ENCODE data around the gene SLC2A4RG.

The SLC2A4RG gene

DNA sequence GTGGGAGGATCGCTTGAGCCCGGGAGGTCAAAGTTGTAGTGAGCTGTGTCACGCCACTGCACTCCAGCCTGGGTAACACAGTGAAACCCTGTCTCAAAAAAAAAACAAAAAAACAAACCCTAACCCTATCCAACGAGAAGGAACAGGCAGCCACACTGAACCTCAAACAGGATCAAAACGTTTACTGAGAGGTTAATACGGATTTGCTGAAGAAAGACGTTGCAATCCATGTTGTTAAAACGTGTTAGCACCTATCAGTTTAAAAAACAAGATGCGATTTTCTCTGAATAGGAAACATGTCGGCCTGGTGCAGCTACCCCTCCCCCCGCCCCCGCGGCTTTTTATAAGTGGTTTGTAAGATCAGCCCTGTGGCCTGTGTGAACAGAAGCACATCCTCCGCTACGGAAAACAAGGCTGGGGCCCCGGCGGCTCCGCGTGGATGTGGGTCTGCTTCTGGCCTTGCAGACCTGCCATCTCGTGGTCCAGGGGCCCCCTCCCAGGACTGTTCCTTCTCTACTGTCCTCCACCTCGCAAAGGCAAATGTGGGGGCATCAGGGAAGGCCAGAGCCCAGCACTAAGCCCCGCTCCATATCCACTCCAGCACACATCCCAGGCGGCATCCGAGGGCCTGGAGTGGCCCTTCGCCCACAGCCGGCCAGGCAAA lies 11.4 kb downstream of the SLC2A4RG start:
- POLR2A ChIA-PET = no interaction called here
- no peak overlapping the region for H3K4me3 ChIP-seq (ENCODE audit: low read depth, low read length)
- DNase-seq (ENCODE audit: low read depth, low spot score) = no peak
- TF ChIP-seq, protein P1, sequence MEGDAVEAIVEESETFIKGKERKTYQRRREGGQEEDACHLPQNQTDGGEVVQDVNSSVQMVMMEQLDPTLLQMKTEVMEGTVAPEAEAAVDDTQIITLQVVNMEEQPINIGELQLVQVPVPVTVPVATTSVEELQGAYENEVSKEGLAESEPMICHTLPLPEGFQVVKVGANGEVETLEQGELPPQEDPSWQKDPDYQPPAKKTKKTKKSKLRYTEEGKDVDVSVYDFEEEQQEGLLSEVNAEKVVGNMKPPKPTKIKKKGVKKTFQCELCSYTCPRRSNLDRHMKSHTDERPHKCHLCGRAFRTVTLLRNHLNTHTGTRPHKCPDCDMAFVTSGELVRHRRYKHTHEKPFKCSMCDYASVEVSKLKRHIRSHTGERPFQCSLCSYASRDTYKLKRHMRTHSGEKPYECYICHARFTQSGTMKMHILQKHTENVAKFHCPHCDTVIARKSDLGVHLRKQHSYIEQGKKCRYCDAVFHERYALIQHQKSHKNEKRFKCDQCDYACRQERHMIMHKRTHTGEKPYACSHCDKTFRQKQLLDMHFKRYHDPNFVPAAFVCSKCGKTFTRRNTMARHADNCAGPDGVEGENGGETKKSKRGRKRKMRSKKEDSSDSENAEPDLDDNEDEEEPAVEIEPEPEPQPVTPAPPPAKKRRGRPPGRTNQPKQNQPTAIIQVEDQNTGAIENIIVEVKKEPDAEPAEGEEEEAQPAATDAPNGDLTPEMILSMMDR (IDR thresholded peaks at IDR 0.05; ENCODE audit: insufficient read depth, low read length, missing control alignments) = no peak
- CTCF ChIA-PET = interaction anchor here (0.7 to 1.5 kb wide), 3 partner anchors 23 to 35 kb away, joined by 3 to 7 read pairs (median 3); no protein-coding TSS in a partner anchor

DNA sequence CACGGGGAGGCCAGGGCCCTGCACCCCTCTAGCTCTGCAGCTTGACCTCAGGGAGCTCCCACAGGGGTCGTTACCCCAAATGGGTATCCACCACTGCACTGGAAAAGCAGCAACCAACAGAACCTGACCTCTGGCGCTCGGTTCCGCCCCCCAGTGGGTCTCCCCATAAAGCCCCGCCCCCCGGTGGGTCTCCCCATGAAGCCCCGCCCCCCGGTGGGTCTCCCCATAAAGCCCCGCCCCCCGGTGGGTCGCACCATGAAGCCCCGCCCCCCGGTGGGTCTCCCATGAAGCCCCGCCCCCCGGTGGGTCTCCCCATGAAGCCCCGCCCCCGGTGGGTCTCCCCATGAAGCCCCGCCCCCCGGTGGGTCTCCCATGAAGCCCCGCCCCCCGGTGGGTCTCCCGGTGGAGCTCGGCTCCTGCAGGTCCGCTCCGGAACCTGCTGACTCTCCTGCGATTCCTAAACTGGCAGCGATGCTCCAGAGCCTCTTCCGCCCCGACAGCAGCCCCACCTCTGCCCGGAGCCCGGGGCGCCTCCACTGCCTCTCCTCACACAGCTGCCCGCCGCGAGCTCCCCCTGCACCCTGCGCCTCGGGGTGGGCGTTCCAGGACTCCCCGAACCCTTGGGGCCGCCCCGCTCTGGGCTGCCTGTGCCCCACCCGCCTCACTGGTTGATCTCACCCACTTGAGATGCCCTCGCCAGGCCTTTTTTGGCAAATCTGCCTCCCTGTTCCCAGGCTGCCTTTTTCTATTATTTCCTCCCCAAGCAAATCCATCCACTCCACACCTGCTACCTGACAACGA lies 12.1 kb downstream of the SLC2A4RG start:
- CTCF ChIA-PET = interaction anchor here (1.5 kb wide), 1 partner anchor 35 kb away, joined by 7 read pairs; no protein-coding TSS in a partner anchor

DNA sequence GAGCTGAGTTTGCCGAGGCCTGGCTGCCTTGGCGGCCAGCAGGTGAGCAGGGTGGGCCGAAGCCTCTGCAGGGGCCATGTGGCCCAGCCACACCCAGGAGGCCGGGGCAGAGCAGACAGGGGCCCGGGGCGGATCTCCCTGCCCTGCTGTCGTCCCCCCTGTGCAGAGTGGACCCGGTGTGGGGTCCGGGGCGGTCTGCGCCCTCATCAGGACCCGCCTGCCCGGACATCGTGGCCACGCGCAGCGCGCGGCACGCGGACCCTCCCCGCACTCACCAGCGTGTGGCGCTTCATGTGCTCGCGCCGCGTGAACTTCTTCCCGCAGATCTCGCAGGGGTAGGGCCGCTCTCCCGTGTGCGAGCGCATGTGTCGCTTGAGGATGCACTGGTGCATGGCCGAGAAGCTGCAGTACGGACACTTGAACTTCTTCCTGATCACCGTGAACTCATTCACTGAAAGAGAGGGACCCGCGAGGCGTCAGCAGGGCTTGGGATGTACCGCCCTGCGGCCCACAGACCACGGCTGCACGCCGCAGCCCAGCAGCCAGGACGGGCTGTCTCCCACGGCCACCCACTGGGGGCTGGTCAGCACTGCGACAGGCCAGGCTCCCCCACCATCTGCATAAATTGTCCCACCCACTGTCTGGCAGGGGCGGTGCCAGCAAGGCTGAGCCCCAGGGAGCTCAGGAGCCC lies 13.0 kb downstream of the SLC2A4RG start:
- TF ChIP-seq, protein P1 (IDR thresholded peaks at IDR 0.05; ENCODE audit: insufficient read depth, low read length, missing control alignments) = no peak
- no peak overlapping the region for H3K4me3 ChIP-seq (ENCODE audit: low read depth, low read length)
- CTCF ChIA-PET = interaction anchor here (1.5 to 1.7 kb wide), 2 partner anchors 11 to 34 kb away, joined by 5 to 7 read pairs; no protein-coding TSS in a partner anchor
- POLR2A ChIA-PET = no interaction called here
- no peak for DNase-seq (ENCODE audit: low read depth, low spot score)

More for the DNA sequence above, 12.1 kb downstream of the SLC2A4RG start:
- TF ChIP-seq, protein P1 (IDR thresholded peaks at IDR 0.05; ENCODE audit: insufficient read depth, low read length, missing control alignments) = no peak
- POLR2A ChIA-PET = no interaction called here
- H3K4me3 ChIP-seq (ENCODE audit: low read depth, low read length) = no peak overlapping the region
- DNase-seq (ENCODE audit: low read depth, low spot score) = no peak

DNA sequence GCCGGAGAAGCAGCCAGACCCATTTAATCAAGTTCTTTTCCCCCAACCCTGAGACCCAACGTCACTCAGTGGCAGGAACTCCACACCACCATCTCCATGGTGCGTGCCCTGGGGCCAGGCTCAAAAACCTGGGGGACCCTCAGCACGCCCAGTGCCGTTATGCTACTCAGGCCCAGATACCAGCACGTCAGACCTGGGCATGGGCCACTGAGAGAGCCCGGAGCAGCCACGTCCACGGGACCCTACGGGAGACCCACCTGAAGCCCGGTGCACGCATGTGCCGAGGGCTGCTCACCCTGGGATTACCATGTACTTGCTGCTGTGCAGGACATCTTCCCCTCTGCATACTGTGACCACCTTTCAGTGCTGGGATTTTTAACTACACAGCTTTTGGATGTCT lies 13.8 kb downstream of the SLC2A4RG start:
- ChIA-PET CTCF (interaction anchor here (1.3 to 1.7 kb wide), 2 partner anchors 12 to 23 kb away, joined by 4 to 5 read pairs; no protein-coding TSS in a partner anchor), POLR2A (no interaction called here)
- H3K4me3 ChIP-seq (ENCODE audit: low read depth, low read length) = no peak overlapping the region
- TF ChIP-seq, protein P1 (IDR thresholded peaks at IDR 0.05; ENCODE audit: insufficient read depth, low read length, missing control alignments) = no peak
- no peak for DNase-seq (ENCODE audit: low read depth, low spot score)

DNA sequence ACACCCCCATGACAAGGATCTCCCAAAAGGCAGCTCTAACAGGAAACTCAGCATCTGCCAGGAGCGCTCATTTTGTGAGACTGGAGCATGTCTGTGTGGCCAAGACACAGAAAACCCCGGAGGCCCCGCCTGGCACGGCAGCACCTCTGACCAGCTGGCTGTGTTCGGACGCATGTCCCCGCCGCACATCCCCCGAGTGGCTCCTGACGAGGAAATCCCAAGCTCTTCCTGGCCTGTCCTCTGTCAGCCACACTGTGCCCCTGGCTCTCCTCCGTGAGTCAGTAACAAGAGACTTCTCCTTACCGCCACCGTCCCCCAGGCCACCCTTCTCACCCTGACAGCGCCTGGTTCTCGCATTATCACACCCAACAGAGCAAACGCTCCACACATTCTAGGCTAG lies 14.4 kb downstream of the SLC2A4RG start:
- TF ChIP-seq, protein P1 (IDR thresholded peaks at IDR 0.05; ENCODE audit: insufficient read depth, low read length, missing control alignments) = no peak
- H3K4me3 ChIP-seq (ENCODE audit: low read depth, low read length) = no peak overlapping the region
- CTCF ChIA-PET = interaction anchor here (1.3 to 1.7 kb wide), 2 partner anchors 13 to 22 kb away, joined by 4 to 5 read pairs; no protein-coding TSS in a partner anchor
- DNase-seq (ENCODE audit: low read depth, low spot score) = no peak
- POLR2A ChIA-PET = no interaction called here
